HUES64 (cell line): ENCODE data around the gene CDAN1.
"Not testable (repeated sequence)": the region's sequence is repeated elsewhere in the genome, so short reads cannot be mapped to it uniquely, and the experiment has no call there.

Experiments
- H3K27ac ChIP-seq: 2 replicates; pipeline ENCODE4 v1.7.0; 2013; ENCODE audit warnings: low read depth, low read length, inconsistent platforms
- H3K27me3 ChIP-seq: 2 replicates; pipeline ENCODE4 v1.6.1; 2013; ENCODE audit warnings: mild to moderate bottlenecking, low read length; ENCODE audit not compliant: insufficient read depth
- H3K36me3 ChIP-seq: 2 replicates; pipeline ENCODE4 v1.6.1; 2013; ENCODE audit warnings: mild to moderate bottlenecking, low read length; ENCODE audit not compliant: insufficient read depth
- H3K4me1 ChIP-seq: 2 replicates; pipeline ENCODE4 v1.6.1; 2013; ENCODE audit warnings: mild to moderate bottlenecking, low read length, moderate library complexity; ENCODE audit not compliant: insufficient read depth
- H3K4me3 ChIP-seq: 2 replicates; pipeline ENCODE4 v1.5.1; 2013; ENCODE audit warnings: mild to moderate bottlenecking, low read length, moderate library complexity
- H3K9ac ChIP-seq: 2 replicates; pipeline ENCODE4 v1.6.1; 2013; ENCODE audit warnings: mild to moderate bottlenecking, low read depth, low read length
- H3K9me3 ChIP-seq: 2 replicates; pipeline ENCODE4 v1.6.1; 2013; ENCODE audit warnings: low read depth, low read length; ENCODE audit not compliant: insufficient read depth
- WGBS: fragments of 150-250, 120-280 bp; methylation state at CpG from one replicate; pipeline ENCODE4 v1.1.7; 2013; ENCODE audit warnings: missing lambda C conversion rate; 5-methylcytosine and 5-hydroxymethylcytosine counted together

CDAN1 gene

DNA sequence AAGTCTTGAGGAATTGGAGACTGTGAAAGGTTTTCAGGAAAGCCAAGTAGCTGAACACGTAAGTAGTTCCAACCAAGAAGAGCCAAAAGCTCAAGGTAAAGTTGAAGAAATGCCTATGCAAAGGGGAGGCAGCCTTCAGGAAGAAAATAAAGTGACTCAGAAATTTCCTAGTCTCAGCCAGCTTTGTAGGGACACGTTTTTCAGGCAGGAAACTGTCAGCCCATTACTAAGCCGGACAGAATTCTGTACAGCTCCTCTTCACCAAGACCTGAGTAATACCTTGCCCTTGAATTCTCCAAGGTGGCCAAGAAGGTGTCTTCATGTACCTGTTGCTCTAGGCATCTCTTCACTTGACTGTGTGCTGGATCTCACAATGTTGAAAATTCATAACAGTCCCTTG is 48.6 kb downstream of the CDAN1 start:
- no peaks in the 10 kb centered on the region for H3K9me3 ChIP-seq
- no peaks in the 10 kb centered on the region for H3K4me1 ChIP-seq
- peaks cover 30% of the 10 kb centered on the region for H3K36me3 ChIP-seq
- H3K9ac ChIP-seq, result no peak overlapping the region
- no peak overlapping the region for H3K27ac ChIP-seq
- 90% methylated on average over 3 of the region's 3 CpGs for WGBS
- H3K27me3 ChIP-seq, result no peaks in the 10 kb centered on the region
- no peak overlapping the region for H3K4me3 ChIP-seq

DNA sequence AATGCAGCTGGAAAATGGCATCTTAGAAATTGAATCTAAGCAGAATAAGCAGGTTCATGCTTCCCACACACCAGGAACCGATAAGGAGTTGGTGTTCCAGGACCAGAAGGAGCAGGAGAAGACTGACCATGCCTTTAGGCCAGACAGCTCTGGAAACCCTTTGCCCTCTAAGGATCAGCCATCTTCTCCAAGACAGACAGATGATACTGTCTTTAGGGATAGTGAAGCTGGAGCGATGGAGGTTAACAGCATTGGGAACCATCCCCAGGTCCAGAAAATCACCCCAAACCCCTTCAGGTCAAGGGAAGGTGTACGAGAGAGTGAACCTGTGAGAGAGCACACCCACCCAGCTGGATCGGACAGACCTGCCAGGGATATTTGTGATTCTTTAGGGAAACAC is 49.2 kb downstream of the CDAN1 start:
- H3K4me1 ChIP-seq, result no peaks in the 10 kb centered on the region
- H3K27ac ChIP-seq, result no peak overlapping the region
- no peak overlapping the region for H3K4me3 ChIP-seq
- no peaks in the 10 kb centered on the region for H3K27me3 ChIP-seq
- H3K9ac ChIP-seq, result no peak overlapping the region
- H3K36me3 ChIP-seq, result peaks cover 36% of the 10 kb centered on the region
- WGBS, result 89% methylated on average over 4 of the region's 4 CpGs
- no peaks in the 10 kb centered on the region for H3K9me3 ChIP-seq

DNA sequence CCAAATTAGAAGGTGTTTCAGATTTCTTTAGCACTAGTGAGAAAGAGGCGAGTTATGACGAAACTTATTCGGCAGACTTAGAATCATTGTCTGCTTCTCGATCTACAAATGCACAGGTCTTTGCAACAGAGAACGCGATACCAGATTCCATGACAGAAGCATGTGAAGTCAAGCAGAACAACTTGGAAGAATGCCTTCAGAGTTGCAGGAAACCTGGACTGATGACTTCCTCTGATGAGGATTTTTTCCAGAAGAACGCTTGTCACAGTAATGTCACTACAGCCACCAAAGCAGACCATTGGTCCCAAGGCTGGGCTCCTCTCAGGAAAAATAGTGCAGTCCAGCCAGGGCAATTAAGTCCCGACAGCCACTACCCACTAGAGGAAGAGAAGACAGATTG is 50.6 kb downstream of the CDAN1 start:
- H3K36me3 ChIP-seq, result peaks cover 48% of the 10 kb centered on the region
- no peak overlapping the region for H3K4me3 ChIP-seq
- H3K4me1 ChIP-seq, result no peaks in the 10 kb centered on the region
- H3K27ac ChIP-seq, result no peak overlapping the region
- no peaks in the 10 kb centered on the region for H3K27me3 ChIP-seq
- no peak overlapping the region for H3K9ac ChIP-seq
- no peaks in the 10 kb centered on the region for H3K9me3 ChIP-seq
- 96% methylated on average over 8 of the region's 8 CpGs for WGBS

DNA sequence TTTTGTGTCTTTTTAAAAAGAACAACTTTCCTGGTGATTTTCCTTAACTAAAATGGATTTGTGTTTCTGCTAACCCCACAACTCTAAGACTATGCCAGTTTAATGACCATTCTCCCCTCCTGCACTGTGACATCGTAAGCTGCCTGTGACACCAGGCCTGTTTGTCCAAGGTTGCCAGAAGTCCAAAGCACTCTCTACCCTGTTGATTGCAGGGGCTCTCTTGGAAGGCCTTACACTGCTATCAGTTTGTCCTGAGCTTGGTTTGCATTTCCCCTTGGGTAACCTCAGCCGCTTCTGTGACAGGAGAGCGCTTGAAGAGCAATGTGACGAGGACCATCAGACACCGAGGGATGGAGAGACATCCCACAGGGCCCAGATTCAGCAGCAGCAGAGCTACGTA is 55.8 kb downstream of the CDAN1 start:
- H3K27me3 ChIP-seq, result no peaks in the 10 kb centered on the region
- whole genome bisulfite sequencing, result 97% methylated on average over 6 of the region's 6 CpGs
- no peaks in the 10 kb centered on the region for H3K4me1 ChIP-seq
- no peak overlapping the region for H3K4me3 ChIP-seq
- no peak overlapping the region for H3K9ac ChIP-seq
- no peak overlapping the region for H3K27ac ChIP-seq
- H3K36me3 ChIP-seq, result peaks cover 45% of the 10 kb centered on the region
- no peaks in the 10 kb centered on the region for H3K9me3 ChIP-seq

DNA sequence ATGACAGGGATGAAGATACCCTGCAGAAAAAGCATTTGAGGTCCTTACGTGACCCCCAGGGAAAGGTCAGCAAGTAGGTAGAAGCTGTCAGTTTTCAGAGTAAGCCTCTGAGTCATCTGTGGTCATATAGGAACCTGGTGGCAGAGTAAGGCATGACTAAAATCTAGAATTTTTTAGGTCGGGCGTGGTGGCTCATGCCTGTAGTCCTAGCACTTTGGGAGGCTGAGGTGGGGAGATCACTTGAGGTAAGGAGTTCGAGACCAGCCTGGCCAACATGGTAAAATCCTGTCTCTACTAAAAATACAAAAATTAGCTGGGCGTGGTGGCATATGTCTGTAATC is 56.8 kb downstream of the CDAN1 start:
- WGBS, result 94% methylated on average over 5 of the region's 5 CpGs
- H3K36me3 ChIP-seq, result peaks cover 51% of the 10 kb centered on the region

DNA sequence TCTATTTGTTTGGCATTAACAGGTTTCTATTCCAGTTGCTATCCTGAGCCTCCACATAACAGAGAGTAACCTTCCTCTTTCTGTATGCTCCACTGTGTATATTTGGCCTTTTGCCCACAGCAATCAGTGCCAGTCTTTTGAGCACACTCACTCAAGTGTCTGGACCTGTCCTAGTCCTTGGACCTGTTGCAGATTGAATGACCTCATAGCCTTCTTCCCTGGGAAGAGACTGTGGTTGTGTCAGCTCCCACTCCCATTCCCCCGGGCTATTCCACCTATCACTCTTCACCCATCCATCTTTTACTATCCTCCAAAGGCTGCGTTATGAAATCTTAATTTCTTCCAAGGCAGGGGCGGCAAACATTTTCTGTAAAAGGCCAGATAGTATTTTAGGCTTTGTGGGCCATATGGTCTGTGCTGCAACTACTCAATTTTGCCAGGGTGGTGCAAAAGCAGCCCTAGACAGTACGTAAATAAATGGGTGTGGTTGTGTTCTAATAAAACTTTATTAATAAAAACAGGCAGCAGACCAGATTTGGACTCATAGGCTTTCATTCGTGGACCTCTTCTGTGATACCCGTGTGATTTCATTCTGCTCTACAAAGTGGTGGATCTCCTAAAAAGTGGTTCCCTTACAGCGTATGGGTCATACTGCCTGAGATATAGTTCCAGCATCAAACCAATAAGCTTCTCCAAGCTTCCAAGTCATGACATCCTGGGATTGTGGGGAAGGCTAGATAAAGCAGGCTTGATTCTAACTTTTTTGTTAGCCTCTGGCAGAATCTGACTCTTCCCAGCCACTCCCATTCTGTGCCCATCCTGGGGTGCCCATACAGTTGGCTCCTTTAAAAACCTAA is 57.4 kb downstream of the CDAN1 start:
- Histone ChIP-seq H3K36me3 (peaks cover 49% of the 10 kb centered on the region), H3K9ac (no peak overlapping the region), H3K27me3 (no peaks in the 10 kb centered on the region), H3K4me3 (no peak overlapping the region), H3K9me3 (no peaks in the 10 kb centered on the region), H3K4me1 (no peaks in the 10 kb centered on the region), H3K27ac (no peak overlapping the region)
- WGBS, result 94% methylated on average over 7 of the region's 7 CpGs

More for the DNA sequence above, 56.8 kb downstream of the CDAN1 start:
- H3K4me1 ChIP-seq, H3K9ac ChIP-seq, H3K27me3 ChIP-seq, H3K4me3 ChIP-seq, H3K27ac ChIP-seq, H3K9me3 ChIP-seq: not testable (repeated sequence)

DNA sequence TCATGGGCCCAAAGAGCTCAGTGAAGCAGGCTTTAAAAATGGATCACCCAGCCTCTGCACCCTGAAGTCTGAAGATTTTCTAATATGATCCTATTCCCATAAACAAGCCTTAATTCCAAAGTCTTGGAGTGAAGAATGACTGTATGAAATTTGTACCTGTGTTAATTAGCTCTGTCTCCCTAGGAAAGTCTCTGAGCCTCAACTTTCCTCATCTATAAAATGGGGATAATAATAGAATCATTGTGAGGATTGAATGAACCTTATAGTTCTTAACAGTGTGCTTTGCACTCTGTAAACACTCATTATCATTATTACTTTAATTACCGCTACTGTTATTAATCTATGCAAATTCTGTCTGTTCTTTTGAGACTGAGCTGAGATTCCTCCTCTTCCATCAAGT is 61.9 kb downstream of the CDAN1 start:
- H3K4me3 ChIP-seq, result no peak overlapping the region
- 100% methylated on average over 1 of the region's 1 CpG for WGBS
- H3K27me3 ChIP-seq, result no peaks in the 10 kb centered on the region
- no peak overlapping the region for H3K27ac ChIP-seq
- H3K9me3 ChIP-seq, result no peaks in the 10 kb centered on the region
- no peak overlapping the region for H3K9ac ChIP-seq
- peaks cover 19% of the 10 kb centered on the region; the same call in 1 of the 2 replicates for H3K36me3 ChIP-seq
- no peaks in the 10 kb centered on the region for H3K4me1 ChIP-seq

DNA sequence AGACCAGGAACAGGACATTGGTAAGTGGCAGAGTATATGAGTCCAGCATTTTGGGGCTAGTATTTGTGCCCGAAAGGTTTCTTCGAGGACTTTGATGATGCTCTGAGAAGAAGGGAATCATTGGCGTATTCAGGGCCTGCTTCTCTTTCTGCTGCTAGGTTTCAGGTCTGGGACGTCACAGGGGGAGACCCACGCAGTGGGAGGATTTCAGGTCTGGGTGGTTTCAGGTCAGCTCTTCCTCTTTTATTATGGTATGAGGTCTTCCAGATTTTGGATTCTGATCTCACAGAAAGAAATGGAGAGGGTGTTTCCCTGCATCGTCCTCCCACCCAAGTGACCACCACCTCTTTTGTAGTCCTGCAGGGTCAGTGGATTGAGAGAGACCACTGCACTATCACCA is 62.5 kb downstream of the CDAN1 start:
- Histone ChIP-seq H3K36me3 (peaks cover 20% of the 10 kb centered on the region; the same call in 1 of the 2 replicates), H3K27me3 (no peaks in the 10 kb centered on the region), H3K27ac (no peak overlapping the region), H3K4me3 (no peak overlapping the region), H3K9me3 (no peaks in the 10 kb centered on the region), H3K9ac (no peak overlapping the region), H3K4me1 (no peaks in the 10 kb centered on the region)
- 96% methylated on average over 6 of the region's 6 CpGs for WGBS
